HL-60/S4 (cell line): ENCODE data around the gene HEYL.

Experiments
- in situ Hi-C: fragments of 300-500 bp; cut with MboI; formaldehyde crosslinking; loops from 2 replicates; pipeline ENCODE4 v1.14.3; 2022; ENCODE audit warnings: low sequenced_read_pairs

HEYL gene

GRCh38 chr1:39639305-39640130, at the start of gene HEYL:
TSS of gene HEYL (minus strand) at chr1:39639643. CDS start at chr1:39639625, 18 bp downstream.
- in situ Hi-C loops = no loop called here

GRCh38 chr1:39689214-39689613, 49.8 kb upstream of the HEYL start:
- in situ Hi-C loops = no loop called here

GRCh38 chr1:39688706-39689105, 49.3 kb upstream of the HEYL start:
- in situ Hi-C loops = no loop called here

- in situ Hi-C loops = no loop called here
These were observed 47.8 kb upstream of the HEYL start for GRCh38 chr1:39687243-39687642.

- in situ Hi-C loops = no loop called here
These were observed 45.6 kb upstream of the HEYL start for GRCh38 chr1:39685071-39685470.

GRCh38 chr1:39684313-39684664, 44.8 kb upstream of the HEYL start:
- in situ Hi-C loops = no loop called here

- in situ Hi-C loops = no loop called here
These were observed 44.3 kb upstream of the HEYL start for GRCh38 chr1:39683591-39684312.

DNA sequence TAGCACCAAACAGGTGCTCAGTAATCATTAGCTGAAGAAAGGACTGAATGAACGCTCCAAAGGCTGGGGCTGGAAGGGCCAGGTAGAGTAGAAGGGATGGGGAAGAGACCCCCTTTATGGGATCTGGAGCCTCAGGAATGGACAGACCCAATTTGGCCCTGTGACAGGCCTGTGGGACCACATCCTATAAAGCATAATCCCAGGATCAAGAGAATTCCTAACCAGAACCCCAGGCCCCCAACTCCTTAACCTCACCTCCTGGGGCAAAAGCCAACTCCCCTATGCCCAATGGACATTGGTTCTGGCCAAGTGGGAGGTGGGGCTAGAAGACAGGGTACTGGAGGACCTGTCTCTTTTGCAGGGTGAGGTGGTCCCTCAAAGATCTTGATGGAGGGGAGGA, 42.6 kb upstream of the HEYL start:
- in situ Hi-C loops = no loop called here

DNA sequence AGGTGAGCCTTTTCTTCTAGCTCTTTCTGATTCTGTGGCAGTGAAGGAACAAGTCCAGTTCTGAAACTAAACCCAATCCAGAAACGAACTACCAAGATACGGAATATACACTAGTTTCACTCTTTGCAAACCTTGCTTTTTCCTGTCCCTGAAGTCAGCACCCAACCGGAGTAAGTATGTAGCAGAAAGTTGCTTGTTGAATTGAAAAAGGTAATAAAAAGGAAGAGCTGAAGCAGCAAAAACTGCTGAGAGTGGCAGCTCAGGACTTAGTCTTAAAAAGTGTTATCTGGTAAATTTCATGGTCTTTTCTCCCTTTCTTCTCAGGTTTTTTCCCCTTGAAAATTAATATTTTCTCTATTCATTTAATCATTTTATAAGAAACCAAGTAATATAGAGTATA, 41.9 kb upstream of the HEYL start:
- in situ Hi-C loops = no loop called here

- in situ Hi-C loops = no loop called here
These were observed 41.3 kb upstream of the HEYL start for GRCh38 chr1:39680751-39681150.

- in situ Hi-C loops = no loop called here
These were observed 40.4 kb upstream of the HEYL start for GRCh38 chr1:39679821-39680220.

DNA sequence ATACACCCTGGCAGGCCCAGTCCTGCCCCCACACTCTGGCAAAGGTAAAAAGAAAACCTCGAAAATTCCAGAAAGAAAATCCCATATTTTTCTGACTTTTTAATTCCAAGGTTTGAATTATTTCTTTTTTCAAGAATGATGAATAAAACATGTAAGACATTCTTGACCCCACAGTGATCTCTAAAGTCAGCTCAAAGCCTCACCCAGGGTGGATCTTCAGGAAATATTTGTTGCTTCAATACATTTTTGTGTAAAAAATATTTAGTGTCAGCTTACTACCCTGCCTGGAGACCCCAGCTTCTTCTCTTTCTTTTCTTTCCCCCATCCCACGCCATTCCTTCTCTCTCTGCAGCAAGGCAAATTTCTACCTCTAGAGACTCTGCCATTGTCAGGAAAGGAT, 39.4 kb upstream of the HEYL start:
- in situ Hi-C loops = no loop called here

- in situ Hi-C loops = no loop called here
These were observed 38.2 kb upstream of the HEYL start for GRCh38 chr1:39677645-39678044.

GRCh38 chr1:39676948-39677548, 37.6 kb upstream of the HEYL start:
- in situ Hi-C loops = no loop called here

DNA sequence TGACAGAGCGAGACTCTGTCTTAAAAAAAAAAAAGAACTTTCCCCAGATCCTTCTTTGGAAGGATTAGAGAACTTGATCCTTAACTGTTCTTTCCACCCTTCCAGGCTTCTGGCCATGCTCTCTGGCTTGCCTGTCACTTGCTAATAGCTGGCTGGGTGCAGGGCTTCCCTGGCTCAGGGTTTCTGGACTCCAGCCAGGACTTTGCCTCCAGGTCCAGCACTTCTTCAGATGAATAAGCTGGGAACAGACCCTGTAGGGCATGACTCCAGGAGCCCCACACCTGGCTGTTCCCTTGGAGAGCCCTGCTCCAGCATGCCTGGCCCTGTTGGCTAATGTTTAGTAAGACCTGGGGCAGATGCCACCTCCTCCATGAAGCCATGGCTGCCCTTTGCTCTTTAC, 35.8 kb upstream of the HEYL start:
- in situ Hi-C loops = no loop called here

DNA sequence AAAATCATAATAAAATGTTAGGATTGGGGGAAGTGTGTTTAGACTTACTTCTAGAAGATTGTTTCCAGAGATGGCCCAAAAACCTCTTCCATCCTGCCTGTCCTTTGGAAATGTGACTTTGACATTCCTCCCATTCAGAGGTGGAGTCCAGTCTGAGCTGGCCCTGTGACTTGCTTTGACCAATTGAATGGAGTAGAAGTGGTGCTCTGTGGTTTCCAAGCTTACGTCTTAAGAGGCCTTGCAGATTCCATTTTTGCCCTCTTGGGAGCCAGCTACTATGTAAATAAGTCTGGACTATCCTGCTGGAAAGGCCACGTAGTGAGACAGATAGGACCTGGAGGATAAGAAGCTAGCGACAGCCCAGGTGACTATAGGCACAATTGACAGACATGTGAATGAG, 33.8 kb upstream of the HEYL start:
- in situ Hi-C loops = no loop called here

- in situ Hi-C loops = no loop called here
These were observed 33.1 kb upstream of the HEYL start for GRCh38 chr1:39672551-39672947.

DNA sequence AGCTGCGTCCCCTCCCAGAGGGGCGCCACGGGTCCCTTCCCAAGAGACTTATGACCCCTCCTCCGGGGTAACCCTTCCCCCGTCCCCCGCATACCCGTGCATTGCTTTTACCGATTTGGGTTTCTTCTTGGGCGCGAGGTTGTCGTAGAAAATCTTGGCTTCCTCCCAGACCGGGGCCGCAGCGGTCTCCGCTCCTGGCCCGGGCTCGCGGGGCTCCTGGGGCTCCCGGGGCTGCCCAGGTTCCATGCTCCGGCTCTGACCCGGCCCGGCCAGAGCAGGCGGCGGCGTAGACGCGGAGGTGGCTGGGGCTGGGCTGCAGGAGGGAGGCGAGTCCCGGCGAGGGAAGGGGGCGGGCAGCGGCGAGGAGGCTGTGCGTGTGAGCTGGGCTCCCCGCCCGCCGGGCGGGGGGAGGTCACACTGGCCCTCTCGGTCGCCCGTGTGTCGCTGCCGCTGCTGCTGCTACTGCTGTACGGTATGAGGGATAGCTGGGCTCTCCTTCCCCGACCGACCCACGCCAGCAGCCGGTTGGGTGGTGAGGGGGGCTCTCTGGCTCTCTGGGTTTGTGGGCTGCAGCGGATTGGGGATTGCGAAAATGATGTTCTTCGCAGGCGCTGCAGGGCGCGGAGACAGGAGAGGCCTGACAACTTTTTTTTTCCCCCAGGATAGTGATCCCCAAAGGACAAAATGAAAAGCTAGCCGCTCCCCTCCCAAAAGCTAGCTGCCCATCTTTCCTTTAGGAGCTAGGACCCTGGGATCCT, 32.5 kb upstream of the HEYL start, which contains the start of gene NT5C1A:
NT5C1A (minus strand) TSS at position 315 of the 758 bp plus-strand sequence; CDS start at position 246, 69 bp downstream.
- in situ Hi-C loops = no loop called here

DNA sequence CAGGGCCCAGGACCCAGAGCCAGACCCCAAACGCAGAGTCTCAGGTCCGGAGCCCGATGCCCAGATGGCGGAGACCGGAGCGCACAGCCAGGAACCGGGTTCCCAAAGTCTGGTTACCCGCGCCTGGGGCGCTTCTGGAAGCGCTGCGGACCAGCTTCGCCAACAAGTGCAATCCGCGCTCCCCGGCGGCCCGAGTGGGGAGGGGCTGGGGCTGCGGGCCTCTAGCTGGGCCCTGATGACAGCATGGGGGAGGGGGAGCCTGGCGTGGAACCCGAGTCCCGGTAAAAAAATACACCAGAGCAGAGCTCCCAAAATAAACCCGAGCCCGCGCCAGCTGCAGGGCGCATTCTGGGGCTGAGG, 32.0 kb upstream of the HEYL start:
- in situ Hi-C loops = no loop called here

- in situ Hi-C loops = no loop called here
These were observed 31.2 kb upstream of the HEYL start for GRCh38 chr1:39670689-39671088.

GRCh38 chr1:39668894-39669293, 29.5 kb upstream of the HEYL start:
- in situ Hi-C loops = no loop called here
